Endothelial cell (in vitro differentiated cells): Measurements from ENCODE around the gene YARS2. TPM values are rescaled to one million over a fixed set of nuclear protein-coding genes. Genes with fewer than 3 reads are reported as not detected.
A peak's percentile ranks its signal among the peaks of the same experiment; 100 is the strongest.

Experiments used
- DNase-seq: peaks from one replicate; pipeline ENCODE4 v3.0.0; 2021; ENCODE audit warnings: low spot score
- H3K27ac Mint-ChIP-seq: one replicate; pipeline ENCODE4 v1.8.0; 2021; ENCODE audit warnings: mixed read lengths, inconsistent platforms; ENCODE audit not compliant: unreplicated experiment
- H3K27me3 Mint-ChIP-seq: one replicate; pipeline ENCODE4 v1.8.0; 2021; ENCODE audit warnings: mild to moderate bottlenecking, moderate library complexity, mixed read lengths, inconsistent platforms; ENCODE audit not compliant: unreplicated experiment
- H3K36me3 Mint-ChIP-seq: one replicate; pipeline ENCODE4 v1.8.0; 2021; ENCODE audit warnings: mild to moderate bottlenecking, low read depth, mixed read lengths, inconsistent platforms; ENCODE audit not compliant: unreplicated experiment
- H3K4me1 Mint-ChIP-seq: one replicate; pipeline ENCODE4 v1.8.0; 2021; ENCODE audit warnings: mild to moderate bottlenecking, mixed read lengths, inconsistent platforms; ENCODE audit not compliant: unreplicated experiment
- H3K4me3 Mint-ChIP-seq: one replicate; pipeline ENCODE4 v1.8.0; 2021; ENCODE audit warnings: mild to moderate bottlenecking, mixed read lengths, inconsistent platforms; ENCODE audit not compliant: unreplicated experiment
- H3K9me3 Mint-ChIP-seq: one replicate; pipeline ENCODE4 v1.8.0; 2021; ENCODE audit warnings: mixed read lengths, inconsistent platforms; ENCODE audit not compliant: unreplicated experiment
- long read RNA-seq: library from polyadenylated mRNA; unstranded; transcript quantifications from one replicate; pipeline ENCODE4 v2.0.0, GENCODE V29; 2020; ENCODE audit not compliant: unreplicated experiment
- total RNA-seq: library from RNA; stranded (reverse); fragmentation: NEBNext Ultra II Directional; extraction: Animal tissue kit (Norgen Biotek cat#: 25700); gene quantifications from one replicate; pipeline ENCODE4 v1.2.1, GENCODE V29; 2021; ENCODE audit not compliant: unreplicated experiment
- TF ChIP-seq, protein P1 (sequence below): fragments of 200-600 bp; sonication (generic); IDR thresholded peaks from one replicate; pipeline ENCODE4 v1.5.0; 2021; ENCODE audit warnings: antibody characterized with exemption; ENCODE audit not compliant: unreplicated experiment

Gene YARS2
- 29.0 TPM for total RNA-seq
- long read RNA-seq, transcript YARS2-201 (5 exons, 2,122 nt): major isoform, 47 of 52 reads
- long read RNA-seq, partial matches to known transcripts: 1 of 52 reads
- long read RNA-seq, other reads (novel, unspliced or antisense): 4 of 52 reads

DNA sequence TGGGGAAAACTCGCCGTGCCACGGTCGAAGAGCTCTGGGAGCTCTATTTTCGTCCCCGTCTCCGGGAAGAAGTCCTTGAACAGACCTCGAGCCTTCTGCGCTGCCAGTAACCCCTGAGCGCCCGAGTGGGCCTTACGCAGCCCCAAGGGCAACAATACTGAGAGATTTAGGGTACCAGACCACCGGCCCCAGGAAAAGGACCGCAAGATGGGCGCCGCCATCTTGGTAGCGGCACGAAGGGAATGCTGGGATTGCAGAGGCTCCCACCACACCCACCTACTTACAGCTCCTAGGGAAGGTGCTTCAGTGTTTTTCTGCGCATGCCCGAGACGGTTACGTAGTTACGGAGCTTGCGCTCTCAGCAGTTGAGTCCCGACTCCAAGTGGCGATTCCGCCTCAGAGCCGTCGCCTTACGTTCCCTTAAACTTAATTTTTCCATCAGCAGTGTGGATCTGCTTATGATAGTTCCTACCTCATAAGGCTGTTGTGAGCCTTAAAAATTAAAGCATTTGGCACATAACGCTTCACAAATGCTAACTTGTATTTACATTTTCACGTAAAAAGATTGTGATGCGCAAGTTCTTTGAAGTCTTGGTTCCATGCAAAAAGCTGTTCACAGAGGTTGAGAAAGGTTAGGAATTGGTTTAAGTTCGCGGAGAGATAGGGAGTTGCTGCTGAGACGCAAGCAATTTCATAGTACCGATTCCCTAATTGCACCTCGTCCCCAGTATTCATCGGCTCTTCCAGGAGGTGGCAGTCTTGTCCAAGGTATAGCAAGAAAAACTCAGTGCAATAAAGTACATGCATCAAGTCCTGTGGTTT lies at the start of gene YARS2:
Gene YARS2 (minus strand): TSS at position 244 of the 822 bp plus-strand sequence. CDS start 23 bp downstream, at position 221.
- Mint-ChIP-seq H3K9me3 (no peaks in the 10 kb centered on the region), H3K27me3 (peaks cover 2% of the 10 kb centered on the region), H3K4me3 (peak within 1 kb of the TSS; percentile 91), H3K27ac (peak within 1 kb of the TSS; percentile 88), H3K4me1 (peaks cover 17% of the 10 kb centered on the region), H3K36me3 (peaks cover 11% of the 10 kb centered on the region)
- TF ChIP-seq, protein P1, sequence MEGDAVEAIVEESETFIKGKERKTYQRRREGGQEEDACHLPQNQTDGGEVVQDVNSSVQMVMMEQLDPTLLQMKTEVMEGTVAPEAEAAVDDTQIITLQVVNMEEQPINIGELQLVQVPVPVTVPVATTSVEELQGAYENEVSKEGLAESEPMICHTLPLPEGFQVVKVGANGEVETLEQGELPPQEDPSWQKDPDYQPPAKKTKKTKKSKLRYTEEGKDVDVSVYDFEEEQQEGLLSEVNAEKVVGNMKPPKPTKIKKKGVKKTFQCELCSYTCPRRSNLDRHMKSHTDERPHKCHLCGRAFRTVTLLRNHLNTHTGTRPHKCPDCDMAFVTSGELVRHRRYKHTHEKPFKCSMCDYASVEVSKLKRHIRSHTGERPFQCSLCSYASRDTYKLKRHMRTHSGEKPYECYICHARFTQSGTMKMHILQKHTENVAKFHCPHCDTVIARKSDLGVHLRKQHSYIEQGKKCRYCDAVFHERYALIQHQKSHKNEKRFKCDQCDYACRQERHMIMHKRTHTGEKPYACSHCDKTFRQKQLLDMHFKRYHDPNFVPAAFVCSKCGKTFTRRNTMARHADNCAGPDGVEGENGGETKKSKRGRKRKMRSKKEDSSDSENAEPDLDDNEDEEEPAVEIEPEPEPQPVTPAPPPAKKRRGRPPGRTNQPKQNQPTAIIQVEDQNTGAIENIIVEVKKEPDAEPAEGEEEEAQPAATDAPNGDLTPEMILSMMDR: peak; percentile 70
- peak; percentile 80 for DNase-seq

DNA sequence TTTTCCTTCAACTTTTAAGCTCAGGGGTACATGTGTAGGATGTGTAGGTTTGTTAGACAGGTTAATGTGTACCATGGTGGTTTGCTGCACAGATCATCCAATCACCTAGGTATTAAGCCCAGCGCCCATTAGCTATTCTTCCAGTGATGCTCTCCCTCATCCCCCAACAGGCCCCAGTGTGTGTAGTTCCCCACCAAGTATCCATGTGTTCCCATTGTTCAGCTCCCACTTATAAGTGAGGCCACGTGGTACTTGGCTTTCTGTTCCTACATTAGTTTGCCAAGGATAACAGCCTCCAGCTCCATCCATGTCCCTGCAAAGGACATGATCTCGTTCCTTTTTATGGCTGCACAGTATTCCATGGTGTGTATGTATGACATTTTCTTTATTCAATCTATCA lies 48.6 kb upstream of the YARS2 start:
- H3K9me3 Mint-ChIP-seq: no peaks in the 10 kb centered on the region
- H3K27ac Mint-ChIP-seq: no peak overlapping the region
- TF ChIP-seq, protein P1: no peak
- H3K27me3 Mint-ChIP-seq: peaks cover 3% of the 10 kb centered on the region
- DNase-seq: no peak
- no peaks in the 10 kb centered on the region for H3K4me1 Mint-ChIP-seq
- no peaks in the 10 kb centered on the region for H3K36me3 Mint-ChIP-seq
- no peak overlapping the region for H3K4me3 Mint-ChIP-seq

DNA sequence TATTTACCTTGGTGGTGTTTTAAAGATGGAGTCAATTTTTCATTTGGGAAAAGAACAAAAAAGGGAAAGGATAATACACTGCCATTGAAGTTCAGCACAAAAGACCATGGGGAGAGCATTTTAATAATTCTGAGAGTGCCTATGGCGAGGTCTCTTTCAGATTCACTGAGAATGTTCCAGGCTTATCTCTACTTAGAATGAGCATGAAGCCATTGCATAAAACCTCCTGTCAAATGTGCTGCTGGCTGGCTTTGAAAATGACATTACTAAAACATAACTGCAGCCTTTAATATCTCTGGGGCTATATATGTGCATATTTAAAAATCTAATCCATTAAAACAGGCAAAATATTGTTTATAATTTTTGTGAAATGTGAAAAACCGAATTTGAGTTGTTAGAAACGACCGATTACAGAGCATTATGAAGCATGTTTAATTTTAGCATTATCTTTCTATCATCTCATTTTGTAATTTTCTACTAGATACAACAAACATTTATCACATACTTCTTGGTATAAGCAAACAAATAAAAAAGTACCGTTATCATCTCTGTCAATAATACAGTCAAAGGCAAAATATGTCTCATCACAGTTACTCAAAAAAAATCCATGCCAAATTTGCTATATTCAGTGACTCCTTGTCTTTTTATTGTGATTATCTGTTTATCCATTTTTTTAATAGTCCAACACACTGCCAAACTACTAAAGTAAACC lies 45.7 kb upstream of the YARS2 start:
- peaks cover 3% of the 10 kb centered on the region for H3K27me3 Mint-ChIP-seq

DNA sequence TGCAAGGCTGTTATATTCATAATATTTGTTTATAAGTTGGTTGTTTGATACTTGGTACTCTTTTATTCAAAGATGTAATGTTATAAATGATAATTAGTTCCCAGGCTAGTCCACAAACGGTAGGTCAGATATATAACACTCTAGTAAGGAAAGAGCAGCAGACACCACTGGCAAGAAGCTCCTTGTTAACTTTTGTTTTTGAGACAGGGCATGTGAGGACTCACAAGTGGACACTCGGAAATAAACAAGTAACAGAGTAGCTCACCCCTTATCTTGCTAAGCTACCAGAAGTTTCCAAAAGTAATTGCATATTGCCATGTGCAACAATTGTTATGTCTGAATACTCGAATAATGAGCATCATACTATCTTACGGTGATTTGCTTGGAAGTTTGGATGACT lies 38.6 kb upstream of the YARS2 start:
- no peak overlapping the region for H3K27ac Mint-ChIP-seq

More for the DNA sequence above, 45.7 kb upstream of the YARS2 start:
- H3K36me3 Mint-ChIP-seq: no peaks in the 10 kb centered on the region
- no peak overlapping the region for H3K4me3 Mint-ChIP-seq
- H3K27ac Mint-ChIP-seq: no peak overlapping the region
- H3K4me1 Mint-ChIP-seq: no peaks in the 10 kb centered on the region
- TF ChIP-seq, protein P1: no peak
- DNase-seq: no peak
- H3K9me3 Mint-ChIP-seq: no peaks in the 10 kb centered on the region

More for the DNA sequence above, 38.6 kb upstream of the YARS2 start:
- DNase-seq: no peak
- H3K27me3 Mint-ChIP-seq: peaks cover 1% of the 10 kb centered on the region
- TF ChIP-seq, protein P1: no peak
- H3K36me3 Mint-ChIP-seq: no peaks in the 10 kb centered on the region
- no peaks in the 10 kb centered on the region for H3K4me1 Mint-ChIP-seq
- H3K4me3 Mint-ChIP-seq: no peak overlapping the region
- H3K9me3 Mint-ChIP-seq: no peaks in the 10 kb centered on the region
